H1 (cell line): ENCODE measurements around the gene TTC24. TPM values are rescaled to one million over a fixed set of nuclear protein-coding genes. Genes with fewer than 3 reads are reported as not detected.
"Not testable (repeated sequence)": the region's sequence is repeated elsewhere in the genome, so short reads cannot be mapped to it uniquely, and the experiment has no call there.

Experiments
- CTCF ChIA-PET: fragments of 300-600 bp; sonication (Branson Sonifier 250); formaldehyde crosslinking; loops from one replicate; lab custom pipeline; 2021; ENCODE audit not compliant: partially characterized antibody; lab: Charles Lee
- POLR2A ChIA-PET: fragments of 300-600 bp; sonication (Branson Sonifier 250); formaldehyde crosslinking; loops from one replicate; lab custom pipeline; 2021; ENCODE audit warnings: inconsistent platforms; ENCODE audit not compliant: partially characterized antibody; lab: Charles Lee
- DNase-seq, 2 experiments: peaks; one replicate each; pipeline versions ENCODE4 v3.0.0 to v3.0.0-alpha.2; 2010 to 2022; ENCODE audit warnings: low spot score in 2 of 2, low read depth in 1 of 2, mixed read lengths in 1 of 2
- FAIRE-seq: peaks from 2 replicates; lab custom pipeline; 2011; peaks lifted over from hg19 to GRCh38; lab: Jason Lieb, UNC
- H2AFZ ChIP-seq: 2 replicates; pipeline ENCODE4 v1.8.1; 2012; ENCODE audit warnings: low read length, inconsistent platforms
- H2AK5ac ChIP-seq: 2 replicates; pipeline ENCODE4 v1.6.1; 2013; ENCODE audit warnings: low read depth, low read length
- H2BK120ac ChIP-seq: replicated peaks from 2 replicates; pipeline ENCODE3; 2013; ENCODE audit warnings: low read depth, low read length, inconsistent platforms
- H2BK12ac ChIP-seq: 2 replicates; pipeline ENCODE4 v1.6.1; 2013; ENCODE audit warnings: low read depth, low read length
- H2BK15ac ChIP-seq: 2 replicates; pipeline ENCODE4 v1.6.1; 2013; ENCODE audit warnings: low read length
- H2BK20ac ChIP-seq: 2 replicates; pipeline ENCODE4 v1.6.1; 2013; ENCODE audit warnings: low read length
- H2BK5ac ChIP-seq: 2 replicates; pipeline ENCODE4 v1.6.1; 2013; ENCODE audit warnings: low read depth, low read length
- H3K14ac ChIP-seq: 2 replicates; pipeline ENCODE4 v1.6.1; 2013; ENCODE audit warnings: inconsistent platforms; ENCODE audit not compliant: insufficient read length
- H3K18ac ChIP-seq: 2 replicates; pipeline ENCODE4 v1.6.1; 2013; ENCODE audit warnings: low read length; ENCODE audit errors: extremely low read depth
- H3K23ac ChIP-seq: 2 replicates; pipeline ENCODE4 v1.6.1; 2013; ENCODE audit warnings: inconsistent platforms; ENCODE audit not compliant: insufficient read length
- H3K23me2 ChIP-seq: 2 replicates; pipeline ENCODE4 v1.6.1; 2013; ENCODE audit warnings: low read depth, low read length
- H3K27ac ChIP-seq: 2 replicates; pipeline ENCODE4 v1.6.1; 2011; ENCODE audit warnings: low read depth, low read length, inconsistent platforms
- H3K27me3 ChIP-seq, 4 experiments: replicated peaks in 1 of 4; 1 replicate in 1 of 4; 2 replicates in 3 of 4; pipeline versions ENCODE4 v1.6.1 to v1.8.1; 2011 to 2013; ENCODE audit warnings: low read length in 3 of 4, mild to moderate bottlenecking in 3 of 4, inconsistent platforms in 2 of 4, mixed read lengths in 2 of 4, moderate library complexity in 1 of 4; ENCODE audit not compliant: control insufficient read depth in 3 of 4, insufficient read depth in 3 of 4; ENCODE audit errors: extremely low read depth in 1 of 4
- H3K36me3 ChIP-seq, 4 experiments: 2 replicates each; pipeline versions ENCODE4 v1.6.1 to v1.8.1; 2011 to 2013; ENCODE audit warnings: mild to moderate bottlenecking in 4 of 4, low read length in 3 of 4, moderate library complexity in 2 of 4, control low read depth in 1 of 4, inconsistent platforms in 1 of 4; ENCODE audit not compliant: insufficient read depth in 4 of 4, control insufficient read depth in 2 of 4
- H3K4ac ChIP-seq: replicated peaks from 2 replicates; pipeline ENCODE3; 2013; ENCODE audit warnings: low read length, low read depth, mixed read lengths, inconsistent platforms; ENCODE audit not compliant: insufficient read length
- H3K4me1 ChIP-seq, 4 experiments: replicated peaks in 1 of 4; 1 replicate in 1 of 4; 2 replicates in 3 of 4; pipeline versions ENCODE4 v1.6.1 to v1.8.1; 2011 to 2013; ENCODE audit warnings: low read length in 3 of 4, inconsistent platforms in 2 of 4, mixed read lengths in 1 of 4; ENCODE audit not compliant: insufficient read depth in 4 of 4, control insufficient read depth in 3 of 4
- H3K4me2 ChIP-seq, 2 experiments: 2 replicates each; pipeline versions ENCODE4 v1.6.1 to v1.8.1; 2011 to 2013; ENCODE audit warnings: low read depth in 2 of 2, low read length in 2 of 2, control low read depth in 1 of 2, inconsistent platforms in 1 of 2, mild to moderate bottlenecking in 1 of 2; ENCODE audit not compliant: insufficient read depth in 1 of 2
- H3K4me3 ChIP-seq, 4 experiments: fragments of 200-600, 300-600 bp in 1 of 4; sonication (generic), shearing (Covaris generic), sonication (Bioruptor Twin) in 1 of 4; 2 replicates each; pipeline versions ENCODE4 v1.5.1 to v1.8.1; 2011 to 2016; ENCODE audit warnings: low read length in 4 of 4, low read depth in 3 of 4, control low read depth in 2 of 4, inconsistent platforms in 2 of 4, mild to moderate bottlenecking in 2 of 4, mixed read lengths in 1 of 4, moderate library complexity in 1 of 4; ENCODE audit not compliant: insufficient read depth in 2 of 4; ENCODE audit errors: extremely low read depth in 1 of 4
- H3K56ac ChIP-seq: replicated peaks from 2 replicates; pipeline ENCODE3; 2013; ENCODE audit warnings: low read depth, mild to moderate bottlenecking, mixed read lengths, low read length, inconsistent platforms; ENCODE audit not compliant: insufficient read length
- H3K79me1 ChIP-seq: 2 replicates; pipeline ENCODE4 v1.6.1; 2013; ENCODE audit warnings: low read depth, low read length, control low read depth
- H3K79me2 ChIP-seq, 2 experiments: 2 replicates each; pipeline versions ENCODE4 v1.6.1 to v1.8.1; 2012 to 2013; ENCODE audit warnings: low read length in 2 of 2, mild to moderate bottlenecking in 2 of 2, inconsistent platforms in 1 of 2; ENCODE audit not compliant: insufficient read depth in 2 of 2, control insufficient read depth in 1 of 2
- H3K9ac ChIP-seq, 4 experiments: replicated peaks in 1 of 4; 1 replicate in 1 of 4; 2 replicates in 3 of 4; pipeline versions ENCODE4 v1.6.1 to v1.8.1; 2011 to 2013; ENCODE audit warnings: low read depth in 3 of 4, low read length in 3 of 4, control low read depth in 2 of 4, mild to moderate bottlenecking in 2 of 4, moderate library complexity in 2 of 4, inconsistent platforms in 1 of 4; ENCODE audit errors: extremely low read depth in 1 of 4
- H3K9me3 ChIP-seq, 2 experiments: 2 replicates each; pipeline versions ENCODE4 v1.6.1 to v1.8.1; 2012 to 2013; ENCODE audit warnings: mild to moderate bottlenecking in 2 of 2, moderate library complexity in 2 of 2, control low read depth in 1 of 2, inconsistent platforms in 1 of 2, low read depth in 1 of 2, low read length in 1 of 2, mixed read lengths in 1 of 2; ENCODE audit not compliant: insufficient read depth in 2 of 2
- H4K20me1 ChIP-seq, 2 experiments: replicated peaks in 1 of 2; 2 replicates each; pipeline versions ENCODE3 to v1.8.1; 2011 to 2013; ENCODE audit warnings: inconsistent platforms in 2 of 2, low read length in 2 of 2, mild to moderate bottlenecking in 1 of 2; ENCODE audit not compliant: insufficient read depth in 2 of 2, control insufficient read depth in 1 of 2
- H4K5ac ChIP-seq: 2 replicates; pipeline ENCODE4 v1.6.1; 2013; ENCODE audit warnings: low read length, low read depth, mixed read lengths, inconsistent platforms; ENCODE audit not compliant: insufficient read length
- H4K8ac ChIP-seq: 2 replicates; pipeline ENCODE4 v1.8.0; 2013; ENCODE audit warnings: mild to moderate bottlenecking, moderate library complexity, low read length, inconsistent platforms; ENCODE audit not compliant: insufficient read depth; ENCODE audit errors: extremely low read depth
- H4K91ac ChIP-seq: replicated peaks from 2 replicates; pipeline ENCODE3; 2013; ENCODE audit warnings: low read length, mixed read lengths, inconsistent platforms; ENCODE audit not compliant: insufficient read length
- WGBS, 2 experiments: shearing (Covaris generic) in 1 of 2; methylation state at CpG; one replicate each; pipeline versions ENCODE4 v1.1.6 to v1.1.7; 2013 to 2015; ENCODE audit warnings: low lambda C conversion rate in 2 of 2, mixed read lengths in 2 of 2, inconsistent platforms in 1 of 2, low coverage in 1 of 2, missing lambda C conversion rate in 1 of 2; ENCODE audit not compliant: insufficient replicate concordance in 2 of 2, insufficient coverage in 1 of 2, insufficient read length in 1 of 2; ENCODE audit errors: extremely low coverage in 1 of 2, missing lambda C conversion rate in 1 of 2; 5-methylcytosine and 5-hydroxymethylcytosine counted together
- polyA plus RNA-seq, 7 experiments: library from polyadenylated mRNA; depleted of rRNA in 3 of 7; stranded (reverse) in 5 of 7; unstranded in 2 of 7; fragments of >200 nt in 5 of 7; fragments of 200-250 nt in 2 of 7; gene quantifications; 1 replicate in 5 of 7; 2 replicates in 1 of 7; 4 replicates in 1 of 7; pipeline versions ENCODE4 v1.2.1 to v1.2.3, GENCODE V29; 2011 to 2013; ENCODE audit warnings: missing spikeins in 2 of 7, mixed read lengths in 2 of 7
- total RNA-seq: library from RNA; stranded (reverse); fragmentation: NEBNext Ultra II Directional; extraction: Animal tissue kit (Norgen Biotek cat#: 25700); gene quantifications from 2 replicates; pipeline ENCODE4 v1.2.1, GENCODE V29; 2021

The TTC24 gene
- total and polyA plus RNA-seq, 2 of the 8 experiments (the other 6 are each of a cell fraction or from before 2014, with no cell fraction given) = 0.08 TPM; not detected in 1

DNA sequence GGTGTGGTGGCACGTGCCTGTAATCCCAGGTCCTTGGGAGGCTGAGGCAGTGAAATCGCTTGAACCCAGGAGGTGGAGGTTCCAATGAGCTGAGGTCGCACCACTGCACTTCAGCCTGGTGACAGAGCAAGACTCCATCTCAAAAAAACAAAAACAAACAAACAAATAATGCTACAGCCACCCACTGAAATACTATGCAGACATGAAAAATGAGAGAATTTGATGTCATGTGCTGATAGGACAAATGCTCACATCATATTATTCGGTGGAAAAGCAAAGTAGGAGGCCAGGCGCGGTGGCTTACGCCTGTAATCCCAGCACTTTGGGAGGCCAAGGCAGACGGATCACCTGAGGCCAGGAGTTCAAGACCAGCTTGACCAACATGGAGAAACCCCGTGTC, 30.5 kb downstream of the TTC24 start:
- H3K23ac ChIP-seq, DNase-seq, H2AK5ac ChIP-seq, H2BK5ac ChIP-seq, POLR2A ChIA-PET, H3K36me3 ChIP-seq, H2BK20ac ChIP-seq, H3K27me3 ChIP-seq, H3K4ac ChIP-seq, H4K91ac ChIP-seq, H2AFZ ChIP-seq, H3K4me2 ChIP-seq, FAIRE-seq, H3K9ac ChIP-seq, H4K8ac ChIP-seq, H2BK120ac ChIP-seq, H4K20me1 ChIP-seq, H3K79me2 ChIP-seq, H2BK12ac ChIP-seq, H3K4me1 ChIP-seq, H3K23me2 ChIP-seq, H3K4me3 ChIP-seq, H4K5ac ChIP-seq, H3K79me1 ChIP-seq, H3K14ac ChIP-seq, H3K56ac ChIP-seq, H2BK15ac ChIP-seq, H3K27ac ChIP-seq, H3K18ac ChIP-seq, H3K9me3 ChIP-seq: not testable (repeated sequence)
- CTCF ChIA-PET = interaction anchor here (0.6 to 6.7 kb wide), 9 partner anchors 9 to 39 kb away, joined by 3 to 80 read pairs (median 4); partner anchors contain the start of genes HAPLN2 and TTC24
- WGBS, 2 experiments = 89% methylated on average over 9 of the region's 9 CpGs; no CpG with 5 or more reads in 1 of the 2 experiments
